HEK293T (cell line): ENCODE measurements around the gene ADAMTSL2.

ENCODE experiments used
- ARNT ChIP-seq: fragments of 450-650 bp; IDR thresholded peaks from 2 replicates; pipeline ENCODE4 v1.6.1; 2017; ENCODE audit warnings: mild to moderate bottlenecking
- ELF4 ChIP-seq: fragments of 450-650 bp; IDR thresholded peaks from 2 replicates; pipeline ENCODE4 v1.6.1; 2017; ENCODE audit warnings: antibody characterized with exemption
- FOXA1 ChIP-seq: fragments of 450-650 bp; IDR thresholded peaks from 2 replicates; pipeline ENCODE4 v1.6.1; 2016; ENCODE audit warnings: mild to moderate bottlenecking
- HDGF ChIP-seq: fragments of 450-650 bp; IDR thresholded peaks from 2 replicates; pipeline ENCODE4 v1.6.1; 2017; ENCODE audit warnings: antibody characterized with exemption, borderline replicate concordance
- SP1 ChIP-seq: fragments of 450-650 bp; IDR thresholded peaks from 2 replicates; pipeline ENCODE4 v1.6.1; 2017

DNA sequence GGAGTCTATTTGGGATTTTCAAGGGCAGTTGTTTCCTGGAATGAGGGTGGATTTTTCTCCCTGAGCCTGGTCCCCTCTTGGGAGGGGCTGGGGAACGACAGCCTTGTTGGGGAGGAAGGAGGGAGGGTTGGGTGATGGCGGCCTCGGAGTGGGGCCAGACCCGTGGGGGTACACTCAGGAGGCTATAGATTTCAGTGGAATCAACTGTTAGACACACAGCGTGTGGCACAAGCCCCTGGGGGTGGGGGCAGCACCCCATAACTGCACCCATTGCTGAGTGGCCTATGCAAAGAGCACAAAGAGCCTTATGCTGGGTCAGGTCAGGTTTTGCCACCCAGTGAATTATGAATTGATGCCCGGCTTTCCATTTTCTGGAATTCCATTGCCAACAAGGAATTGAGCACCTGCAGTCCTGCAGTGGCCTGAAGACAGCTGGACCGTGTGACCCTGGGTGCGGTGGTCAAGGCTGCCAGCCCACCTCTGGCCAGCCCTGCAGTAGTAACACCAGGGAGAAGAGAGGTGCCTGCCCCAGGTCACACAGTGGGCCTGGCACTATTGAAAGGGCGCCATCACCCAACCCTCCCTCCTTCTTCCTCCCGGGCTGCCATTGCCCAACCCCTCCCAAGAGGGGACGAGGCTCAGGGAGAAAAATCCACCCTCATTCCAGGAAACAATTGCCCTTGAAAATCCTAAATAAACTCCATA, 18.1 kb upstream of the ADAMTSL2 start:
- TF ChIP-seq FOXA1 (no peak), SP1 (no peak), ARNT (no peak), HDGF (no peak), ELF4 (no peak)
